ENCODE results near the gene EPHB1.

DNA sequence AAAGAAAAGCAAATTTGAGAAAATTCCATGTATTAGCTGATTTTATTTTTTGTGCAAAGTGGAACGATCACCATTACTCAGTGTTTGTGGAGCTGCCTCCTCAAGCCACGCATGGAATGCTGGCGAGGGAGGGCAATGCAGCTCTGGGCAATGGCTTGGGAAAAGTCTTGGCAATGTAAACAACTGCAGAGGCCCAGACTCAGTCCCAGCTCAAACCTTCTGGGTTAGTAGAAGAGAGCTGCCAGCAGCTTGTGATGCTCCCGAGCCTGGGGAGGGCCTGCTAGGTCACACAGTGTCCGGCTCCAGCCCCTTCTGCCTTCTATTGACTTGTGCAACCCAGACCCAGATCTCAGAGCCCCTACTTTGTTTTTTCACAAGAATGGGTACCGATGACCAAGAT, 4.3 kb downstream of the EPHB1 start:
- TF ChIP-seq, protein P1, sequence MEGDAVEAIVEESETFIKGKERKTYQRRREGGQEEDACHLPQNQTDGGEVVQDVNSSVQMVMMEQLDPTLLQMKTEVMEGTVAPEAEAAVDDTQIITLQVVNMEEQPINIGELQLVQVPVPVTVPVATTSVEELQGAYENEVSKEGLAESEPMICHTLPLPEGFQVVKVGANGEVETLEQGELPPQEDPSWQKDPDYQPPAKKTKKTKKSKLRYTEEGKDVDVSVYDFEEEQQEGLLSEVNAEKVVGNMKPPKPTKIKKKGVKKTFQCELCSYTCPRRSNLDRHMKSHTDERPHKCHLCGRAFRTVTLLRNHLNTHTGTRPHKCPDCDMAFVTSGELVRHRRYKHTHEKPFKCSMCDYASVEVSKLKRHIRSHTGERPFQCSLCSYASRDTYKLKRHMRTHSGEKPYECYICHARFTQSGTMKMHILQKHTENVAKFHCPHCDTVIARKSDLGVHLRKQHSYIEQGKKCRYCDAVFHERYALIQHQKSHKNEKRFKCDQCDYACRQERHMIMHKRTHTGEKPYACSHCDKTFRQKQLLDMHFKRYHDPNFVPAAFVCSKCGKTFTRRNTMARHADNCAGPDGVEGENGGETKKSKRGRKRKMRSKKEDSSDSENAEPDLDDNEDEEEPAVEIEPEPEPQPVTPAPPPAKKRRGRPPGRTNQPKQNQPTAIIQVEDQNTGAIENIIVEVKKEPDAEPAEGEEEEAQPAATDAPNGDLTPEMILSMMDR (conservative IDR thresholded peaks at IDR 0.05): no peak
- no peak for TF ChIP-seq ZFX (IDR thresholded peaks at IDR 0.05)

All from C4-2B (cell line).